Effector memory CD4-positive, alpha-beta T cell (primary cell): Measurements from ENCODE around the gene ARHGEF18.

Experiments
- DNase-seq, 3 donors: peaks; one replicate each; pipeline ENCODE4 v3.0.0-alpha.2; 2020
- H3K27ac ChIP-seq: 2 replicates; pipeline ENCODE4 v1.7.0; 2013; ENCODE audit warnings: mild to moderate bottlenecking, low read length, moderate library complexity; ENCODE audit not compliant: insufficient read depth, poor library complexity, severe bottlenecking
- H3K27me3 ChIP-seq: replicated peaks from 2 replicates; pipeline ENCODE4 v1.7.0; 2013; ENCODE audit warnings: mild to moderate bottlenecking, low read length; ENCODE audit not compliant: insufficient read depth, control insufficient read depth, poor library complexity, severe bottlenecking
- H3K36me3 ChIP-seq: 2 replicates; pipeline ENCODE4 v1.7.0; 2013; ENCODE audit warnings: mild to moderate bottlenecking, low read length, moderate library complexity; ENCODE audit not compliant: control insufficient read depth, insufficient read depth
- H3K4me1 ChIP-seq: 2 replicates; pipeline ENCODE4 v1.7.0; 2013; ENCODE audit warnings: low read length, mild to moderate bottlenecking; ENCODE audit not compliant: control insufficient read depth, insufficient read depth, poor library complexity, severe bottlenecking
- H3K4me3 ChIP-seq: 2 replicates; pipeline ENCODE4 v1.7.0; 2013; ENCODE audit warnings: low read length, low read depth, mild to moderate bottlenecking; ENCODE audit not compliant: insufficient read depth, poor library complexity, severe bottlenecking
- H3K9me3 ChIP-seq: 2 replicates; pipeline ENCODE4 v1.7.0; 2013; ENCODE audit warnings: mild to moderate bottlenecking, low read length, moderate library complexity; ENCODE audit not compliant: control insufficient read depth

ARHGEF18 gene

DNA sequence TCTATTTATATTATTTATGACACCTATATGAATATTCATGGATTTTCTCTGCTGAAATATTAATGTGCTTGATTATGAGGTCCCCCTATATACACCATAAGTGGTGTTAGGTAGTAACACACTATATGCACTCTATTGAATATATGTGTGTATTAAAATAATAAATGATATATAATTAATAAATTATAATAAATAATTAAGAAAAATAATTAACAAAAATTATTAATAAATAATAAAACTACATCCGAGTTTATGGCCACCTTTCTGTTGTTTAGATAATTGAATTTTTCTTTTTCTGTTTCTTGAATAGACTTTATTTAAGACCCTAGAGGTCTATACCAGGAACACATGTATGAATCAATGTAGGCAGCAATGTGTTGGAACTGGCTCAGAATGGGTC is 20.9 kb upstream of the ARHGEF18 start:
- Histone ChIP-seq H3K4me1 (no peaks in the 10 kb centered on the region), H3K9me3 (no peaks in the 10 kb centered on the region), H3K27ac (no peak overlapping the region), H3K36me3 (no peaks in the 10 kb centered on the region), H3K27me3 (no peaks in the 10 kb centered on the region), H3K4me3 (no peak overlapping the region)
- DNase-seq, result no peak

DNA sequence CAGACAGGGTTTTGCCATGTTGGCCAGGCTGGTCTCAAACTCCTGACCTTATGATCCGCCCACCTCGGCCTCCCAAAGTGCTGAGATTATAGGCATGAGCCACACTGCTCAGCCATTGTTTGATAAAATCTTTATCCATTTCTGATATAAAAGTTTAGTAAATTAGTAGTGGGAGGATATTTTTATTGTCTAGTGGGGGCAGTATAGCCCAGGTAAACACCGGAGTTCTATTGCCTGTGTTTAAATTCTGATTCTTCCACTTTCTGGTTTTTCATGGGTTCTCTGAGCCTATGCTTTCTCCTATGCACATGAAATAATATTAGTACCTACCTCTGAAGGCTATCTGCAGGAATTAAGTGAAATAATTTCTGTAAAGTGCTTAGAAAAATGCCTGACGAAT is 20.1 kb upstream of the ARHGEF18 start:
- no peak for DNase-seq
- no peaks in the 10 kb centered on the region for H3K9me3 ChIP-seq
- H3K27ac ChIP-seq, result no peak overlapping the region
- no peaks in the 10 kb centered on the region for H3K36me3 ChIP-seq
- no peaks in the 10 kb centered on the region for H3K4me1 ChIP-seq
- no peaks in the 10 kb centered on the region for H3K27me3 ChIP-seq
- no peak overlapping the region for H3K4me3 ChIP-seq

DNA sequence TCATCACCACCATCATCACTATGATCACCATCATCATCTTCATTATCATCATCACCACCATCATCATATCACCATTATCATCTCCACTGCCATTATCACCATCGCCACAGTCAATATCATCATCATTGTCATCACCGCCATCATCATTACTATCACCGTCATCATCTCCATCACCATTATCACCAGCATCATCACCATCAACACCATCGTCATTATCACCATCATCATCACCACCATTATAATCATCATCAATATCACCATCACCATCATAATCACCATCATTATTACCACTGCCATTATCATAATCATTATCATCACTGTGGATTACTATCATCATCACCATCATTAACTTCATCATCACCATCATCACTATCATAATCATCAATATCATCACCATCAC is 17.3 kb upstream of the ARHGEF18 start:
- H3K36me3 ChIP-seq, result no peaks in the 10 kb centered on the region
- DNase-seq, result no peak
- H3K27ac ChIP-seq, result no peak overlapping the region
- H3K4me3 ChIP-seq, result no peak overlapping the region
- H3K27me3 ChIP-seq, result no peaks in the 10 kb centered on the region
- no peaks in the 10 kb centered on the region for H3K4me1 ChIP-seq
- no peaks in the 10 kb centered on the region for H3K9me3 ChIP-seq

DNA sequence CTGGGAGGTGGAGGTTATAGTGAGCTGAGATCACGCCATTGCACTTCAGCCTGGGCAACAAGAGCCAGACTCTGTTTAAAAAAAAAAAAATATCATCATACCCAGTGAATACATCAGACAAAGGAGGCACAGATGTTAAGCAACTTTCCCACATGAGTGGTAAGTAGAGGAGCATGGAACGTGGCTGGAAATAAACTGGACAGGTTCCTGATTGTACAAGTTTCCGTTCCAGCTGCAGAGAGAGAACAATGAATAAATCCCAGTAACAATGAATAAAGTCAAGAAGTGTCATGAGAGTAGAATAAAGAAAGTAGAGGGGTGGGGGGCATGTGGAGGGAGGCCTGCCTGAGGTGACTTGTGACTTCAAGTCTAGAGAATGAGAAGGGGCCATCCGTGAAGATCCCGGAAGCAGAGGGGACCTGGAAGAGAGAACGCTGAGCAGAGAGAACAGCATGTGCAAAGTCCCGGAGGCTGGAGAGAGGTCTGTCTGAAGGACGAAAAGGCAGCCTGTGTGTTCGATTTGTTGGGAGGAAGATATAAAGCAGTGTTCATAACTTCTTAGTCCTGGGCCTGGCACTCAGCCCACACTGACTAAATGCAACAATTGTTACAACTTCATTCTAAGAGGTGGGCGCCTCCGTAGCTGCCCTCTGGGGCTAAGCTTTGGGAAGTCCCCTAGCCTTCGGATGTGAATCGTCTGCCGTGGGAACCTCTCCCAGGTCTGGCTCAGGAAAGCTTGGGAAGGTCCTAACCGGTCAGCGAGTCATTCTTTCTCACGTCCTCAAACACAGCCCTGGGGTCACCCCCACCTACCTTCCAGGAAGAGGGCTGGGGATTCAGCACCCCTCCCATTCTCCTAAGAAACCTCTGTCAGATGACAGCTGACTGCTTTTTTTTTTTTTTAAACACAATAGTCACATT is 15.3 kb upstream of the ARHGEF18 start:
- H3K27me3 ChIP-seq, result no peaks in the 10 kb centered on the region
- DNase-seq, result no peak
- H3K9me3 ChIP-seq, result no peaks in the 10 kb centered on the region
- H3K4me3 ChIP-seq, result no peak overlapping the region
- no peaks in the 10 kb centered on the region for H3K36me3 ChIP-seq
- no peak overlapping the region for H3K27ac ChIP-seq
- peaks cover 12% of the 10 kb centered on the region for H3K4me1 ChIP-seq

DNA sequence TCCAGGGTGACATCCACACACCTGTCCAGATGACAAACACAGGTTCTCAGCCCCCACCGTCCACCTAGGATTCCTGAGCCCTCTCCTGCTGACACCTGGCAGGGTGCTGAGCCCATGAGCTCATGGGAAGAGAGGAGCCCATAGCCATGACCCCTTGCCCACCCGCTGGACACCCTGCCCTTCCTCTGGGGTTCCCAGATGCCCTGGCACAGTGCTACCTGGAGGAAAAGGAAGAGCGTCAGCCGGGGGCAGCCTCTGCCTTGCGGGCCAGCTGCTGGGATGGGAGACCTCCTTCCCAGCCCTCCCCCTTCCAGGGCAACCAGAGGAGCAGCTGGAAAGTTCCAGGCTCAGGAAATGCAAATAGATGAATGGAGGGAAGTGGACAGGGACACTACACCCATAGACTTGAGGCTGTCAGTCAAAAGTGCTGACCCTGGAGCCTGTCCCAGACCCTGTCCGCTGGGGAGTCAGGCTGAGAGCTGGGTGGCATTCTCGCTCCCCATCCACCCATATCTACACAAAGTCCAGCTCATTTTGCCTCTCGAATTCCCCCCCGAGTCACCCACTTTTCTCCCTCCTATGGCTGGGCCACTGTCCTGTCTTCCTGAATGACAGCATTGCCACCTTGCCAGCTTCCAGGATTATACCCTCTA is 12.3 kb upstream of the ARHGEF18 start:
- H3K4me1 ChIP-seq, result peaks cover 20% of the 10 kb centered on the region
- no peak overlapping the region for H3K4me3 ChIP-seq
- no peaks in the 10 kb centered on the region for H3K27me3 ChIP-seq
- no peak overlapping the region for H3K27ac ChIP-seq
- H3K36me3 ChIP-seq, result no peaks in the 10 kb centered on the region
- DNase-seq, result no peak
- H3K9me3 ChIP-seq, result no peaks in the 10 kb centered on the region

DNA sequence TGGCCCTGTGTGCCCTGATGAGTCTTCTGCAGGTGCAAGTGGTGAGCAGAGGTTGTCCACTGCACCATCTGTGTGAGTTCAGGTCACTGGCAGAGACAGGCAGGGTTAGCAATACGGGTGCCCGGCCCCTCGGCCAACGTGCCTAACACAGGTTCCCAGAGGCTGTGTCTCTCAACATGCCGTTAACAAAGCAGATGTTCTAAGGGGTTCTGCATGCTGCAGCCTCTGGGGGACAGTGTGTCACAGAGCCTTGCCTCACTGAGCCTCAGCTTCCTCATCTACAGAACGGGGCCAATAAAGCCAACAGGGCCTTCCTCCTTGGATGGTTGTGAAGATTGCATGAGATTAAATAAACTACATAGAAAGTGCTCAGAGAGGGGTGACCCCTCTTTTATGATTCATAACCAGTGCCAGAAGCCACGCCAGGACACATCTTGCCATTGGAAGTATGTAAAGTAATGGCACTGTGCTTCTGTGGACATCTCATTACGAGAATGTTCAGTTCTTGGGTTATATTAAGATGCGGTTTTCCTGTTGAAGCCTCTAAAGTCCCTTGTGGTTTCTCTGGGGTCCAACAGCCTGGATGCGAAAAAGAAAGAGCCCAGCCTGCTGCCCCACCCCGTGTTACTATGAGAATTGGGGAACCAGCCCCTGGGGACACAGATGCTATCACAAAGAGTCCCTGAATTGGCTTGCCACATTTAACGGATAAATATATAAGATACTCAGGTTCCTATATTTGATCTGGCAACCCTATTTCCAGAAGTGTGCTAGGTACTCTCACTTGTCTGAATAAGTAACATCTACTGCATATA is 11.2 kb upstream of the ARHGEF18 start:
- no peak overlapping the region for H3K27ac ChIP-seq
- H3K4me3 ChIP-seq, result peak overlapping the region; percentile 12
- H3K4me1 ChIP-seq, result peaks cover 20% of the 10 kb centered on the region
- H3K9me3 ChIP-seq, result no peaks in the 10 kb centered on the region
- no peaks in the 10 kb centered on the region for H3K27me3 ChIP-seq
- no peaks in the 10 kb centered on the region for H3K36me3 ChIP-seq
- DNase-seq, result no peak

DNA sequence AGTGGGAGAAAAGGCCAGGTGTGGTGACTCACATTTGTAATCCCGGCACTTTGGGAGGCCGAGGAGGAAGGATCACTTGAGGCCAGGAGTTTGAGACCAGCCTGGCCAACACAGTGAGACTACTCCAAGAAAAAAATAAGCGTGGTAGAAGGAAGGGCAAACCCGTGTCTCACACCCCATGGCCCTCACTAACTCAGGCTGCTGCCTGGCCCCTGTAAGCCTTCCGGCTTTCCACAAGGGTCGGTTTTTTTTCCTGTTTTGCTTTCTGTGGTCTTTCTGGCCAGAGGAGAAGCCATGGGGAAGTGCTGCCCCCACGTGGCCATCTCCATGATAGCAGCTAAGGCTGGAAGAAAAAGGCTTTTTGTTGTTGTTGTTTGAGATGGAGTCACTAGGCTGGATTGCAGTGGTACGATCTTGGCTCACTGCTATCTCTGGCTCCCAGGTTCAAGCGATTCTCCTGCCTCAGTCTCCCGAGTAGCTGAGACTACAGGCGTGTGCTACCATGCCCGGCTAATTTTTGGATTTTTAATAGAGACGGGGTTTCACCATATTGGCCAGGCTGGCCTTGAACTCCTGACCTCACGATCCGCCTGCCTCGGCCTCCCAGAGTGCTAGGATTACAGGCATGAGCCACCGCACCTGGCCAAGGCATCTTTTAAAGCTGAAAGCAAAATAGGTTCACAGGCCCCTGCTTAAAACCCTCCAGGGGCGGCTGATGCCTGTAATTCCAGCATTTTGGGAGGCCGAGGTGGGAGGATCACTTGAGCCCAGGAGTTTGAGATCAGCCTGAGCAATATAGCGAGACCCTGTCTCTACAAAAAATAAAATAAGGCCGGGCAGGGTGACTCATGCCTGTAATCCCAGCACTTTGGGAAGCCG is 7.5 kb upstream of the ARHGEF18 start:
- no peak overlapping the region for H3K4me3 ChIP-seq
- no peaks in the 10 kb centered on the region for H3K36me3 ChIP-seq
- peak overlapping the region; percentile 8 for H3K27ac ChIP-seq
- DNase-seq, result peak; percentile 60 to 73 (median 63)
- no peaks in the 10 kb centered on the region for H3K9me3 ChIP-seq
- no peaks in the 10 kb centered on the region for H3K27me3 ChIP-seq
- H3K4me1 ChIP-seq, result peaks cover 37% of the 10 kb centered on the region

DNA sequence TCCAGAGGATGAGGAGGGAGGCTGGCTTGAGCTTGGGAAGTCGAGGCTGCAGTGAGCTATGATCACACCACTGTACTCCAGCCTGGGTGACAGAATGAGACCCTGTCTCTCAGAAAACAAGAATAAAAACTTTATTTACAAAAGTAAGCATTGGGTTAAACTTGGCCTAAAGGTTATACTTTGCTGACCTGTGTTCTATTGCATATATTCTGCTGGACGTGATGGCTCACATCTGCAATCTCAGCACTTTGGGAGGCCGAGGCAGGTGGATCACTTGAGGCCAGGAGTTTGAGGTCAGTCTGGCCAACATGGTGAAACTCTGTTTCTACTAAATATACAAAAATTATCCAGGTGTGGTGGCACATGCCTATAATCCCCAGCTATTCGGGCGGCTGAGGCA is 6.6 kb upstream of the ARHGEF18 start:
- H3K4me1 ChIP-seq, result peaks cover 40% of the 10 kb centered on the region
- no peak overlapping the region for H3K4me3 ChIP-seq
- no peak for DNase-seq
- H3K27me3 ChIP-seq, result no peaks in the 10 kb centered on the region
- H3K9me3 ChIP-seq, result no peaks in the 10 kb centered on the region
- no peak overlapping the region for H3K27ac ChIP-seq
- H3K36me3 ChIP-seq, result no peaks in the 10 kb centered on the region

DNA sequence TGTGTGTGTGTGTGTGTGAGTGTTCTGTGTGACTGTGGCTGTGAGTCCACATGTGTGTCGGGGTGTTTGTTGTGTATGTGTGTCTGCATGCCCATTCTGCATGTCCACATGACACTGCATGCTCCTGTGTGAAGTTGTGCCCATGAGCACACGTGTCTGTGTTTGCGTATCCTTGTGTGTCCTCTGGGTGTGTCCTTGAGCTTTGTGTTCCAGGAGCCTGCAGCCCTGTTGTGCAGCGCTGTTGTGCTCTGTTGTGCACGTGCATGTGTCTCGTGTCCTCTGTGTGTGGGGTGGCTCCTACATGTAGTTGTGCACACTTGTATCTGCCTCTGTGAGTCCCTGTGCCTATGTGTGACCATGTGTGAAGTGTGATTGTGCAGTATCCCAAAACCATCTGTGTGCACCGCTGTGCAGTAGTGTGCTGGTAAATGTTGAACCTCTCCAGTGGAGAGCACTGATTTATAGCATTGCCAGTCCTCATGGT is 2.2 kb upstream of the ARHGEF18 start:
- Histone ChIP-seq H3K36me3 (no peaks in the 10 kb centered on the region), H3K4me1 (peaks cover 27% of the 10 kb centered on the region), H3K9me3 (no peaks in the 10 kb centered on the region), H3K4me3 (peak overlapping the region; percentile 60), H3K27me3 (no peaks in the 10 kb centered on the region), H3K27ac (peak overlapping the region; percentile 79)
- no peak for DNase-seq
